HepG2 (cell line): ENCODE data around the gene TBC1D14. TPM values are rescaled to one million over a fixed set of nuclear protein-coding genes. Genes with fewer than 3 reads are reported as not detected.
A peak's percentile ranks its signal among the peaks of the same experiment; 100 is the strongest.

Source experiments
- AHR ChIP-seq: IDR thresholded peaks from 2 replicates; pipeline ENCODE4 v1.6.1; 2018; ENCODE audit warnings: missing genetic modification reagents, missing compliant biosample characterization
- CC2D1A ChIP-seq: sonication (generic); formaldehyde crosslinking; IDR thresholded peaks from 2 replicates; pipeline ENCODE4 v1.8.1; 2023; ENCODE audit warnings: mild to moderate bottlenecking, missing genetic modification reagents
- EHMT2 ChIP-seq: fragments of 200-600 bp; sonication (generic); IDR thresholded peaks from 2 replicates; pipeline ENCODE4 v1.7.0; 2017; ENCODE audit warnings: antibody characterized with exemption, low read depth, low read length, borderline replicate concordance
- GATAD2A ChIP-seq: IDR thresholded peaks from 2 replicates; pipeline ENCODE4 v1.6.1; 2016
- HCFC1 ChIP-seq: fragments of 150-350 bp; IDR thresholded peaks from 2 replicates; pipeline ENCODE4 v1.6.1; 2014; ENCODE audit warnings: low read depth, low read length
- HIVEP1 ChIP-seq: sonication (generic); formaldehyde crosslinking; IDR thresholded peaks from 2 replicates; pipeline ENCODE4 v1.4.0; 2020; ENCODE audit warnings: mild to moderate bottlenecking, missing genetic modification reagents
- HMG20A ChIP-seq: IDR thresholded peaks from 2 replicates; pipeline ENCODE4 v1.6.1; 2016; ENCODE audit warnings: borderline replicate concordance
- HNF1B ChIP-seq: sonication (generic); formaldehyde crosslinking; IDR thresholded peaks from 2 replicates; pipeline ENCODE4 v1.5.1; 2020; ENCODE audit warnings: mild to moderate bottlenecking, moderate library complexity, missing genetic modification reagents
- LBX2 ChIP-seq: sonication (generic); formaldehyde crosslinking; IDR thresholded peaks from 2 replicates; pipeline ENCODE4 v1.5.0; 2020; ENCODE audit warnings: missing genetic modification reagents, mild to moderate bottlenecking, borderline replicate concordance
- MED13 ChIP-seq: sonication (generic); formaldehyde crosslinking; IDR thresholded peaks from 2 replicates; pipeline ENCODE4 v1.5.0; 2020; ENCODE audit warnings: missing genetic modification reagents
- MEF2D ChIP-seq: sonication (generic); formaldehyde crosslinking; IDR thresholded peaks from 2 replicates; pipeline ENCODE4 v1.5.1; 2020; ENCODE audit warnings: mild to moderate bottlenecking, missing genetic modification reagents
- MIER3 ChIP-seq: IDR thresholded peaks from 2 replicates; pipeline ENCODE4 v1.6.1; 2016; ENCODE audit warnings: missing compliant biosample characterization, borderline replicate concordance
- PHF5A ChIP-seq: IDR thresholded peaks from one replicate; pipeline ENCODE4 v1.6.1; 2018; ENCODE audit warnings: low read depth, missing genetic modification reagents; ENCODE audit not compliant: unreplicated experiment
- PPARG ChIP-seq: conservative IDR thresholded peaks from 2 replicates; pipeline ENCODE4 v1.6.1; 2016; ENCODE audit warnings: missing biosample characterization, missing genetic modification reagents
- SOX5 ChIP-seq: IDR thresholded peaks from 2 replicates; pipeline ENCODE4 v1.6.1; 2016; ENCODE audit warnings: borderline replicate concordance
- TERF1 ChIP-seq: sonication (generic); formaldehyde crosslinking; IDR thresholded peaks from 2 replicates; pipeline ENCODE4 v1.8.0; 2022; ENCODE audit warnings: mild to moderate bottlenecking, missing genetic modification reagents, moderate library complexity
- ZBTB14 ChIP-seq: sonication (generic); formaldehyde crosslinking; IDR thresholded peaks from 2 replicates; pipeline ENCODE4 v1.4.0; 2020; ENCODE audit warnings: missing genetic modification reagents
- ZC3H13 ChIP-seq: sonication (generic); formaldehyde crosslinking; IDR thresholded peaks from 2 replicates; pipeline ENCODE4 v1.8.1; 2023; ENCODE audit warnings: mild to moderate bottlenecking, missing genetic modification reagents, moderate library complexity
- ZGPAT ChIP-seq: IDR thresholded peaks from 2 replicates; pipeline ENCODE4 v1.6.1; 2016; ENCODE audit warnings: mild to moderate bottlenecking
- ZIK1 ChIP-seq: sonication (generic); formaldehyde crosslinking; IDR thresholded peaks from 2 replicates; pipeline ENCODE4 v1.5.0; 2020; ENCODE audit warnings: mild to moderate bottlenecking, low read depth, missing genetic modification reagents, borderline replicate concordance
- ZMYM3 ChIP-seq: sonication (generic); formaldehyde crosslinking; IDR thresholded peaks from 2 replicates; pipeline ENCODE4 v1.5.1; 2020; ENCODE audit warnings: mild to moderate bottlenecking, missing genetic modification reagents
- ZNF124 ChIP-seq: sonication (generic); formaldehyde crosslinking; IDR thresholded peaks from 2 replicates; pipeline ENCODE4 v1.4.0; 2020; ENCODE audit warnings: missing genetic modification reagents
- ZNF235 ChIP-seq: sonication (generic); formaldehyde crosslinking; IDR thresholded peaks from 2 replicates; pipeline ENCODE4 v1.8.1; 2023; ENCODE audit warnings: mild to moderate bottlenecking, missing genetic modification reagents, borderline replicate concordance
- ZNF563 ChIP-seq: sonication (generic); formaldehyde crosslinking; IDR thresholded peaks from 2 replicates; pipeline ENCODE4 v1.8.0; 2022; ENCODE audit warnings: mild to moderate bottlenecking, moderate library complexity, missing genetic modification reagents
- ZNF580 ChIP-seq: IDR thresholded peaks from 2 replicates; pipeline ENCODE4 v1.6.1; 2016; ENCODE audit warnings: low read depth, borderline replicate concordance
- ZNF7 ChIP-seq: IDR thresholded peaks from 2 replicates; pipeline ENCODE4 v1.6.1; 2016; ENCODE audit warnings: missing biosample characterization, missing genetic modification reagents
- ZNF740 ChIP-seq: sonication (generic); formaldehyde crosslinking; IDR thresholded peaks from 2 replicates; pipeline ENCODE4 v1.4.0; 2020; ENCODE audit warnings: missing genetic modification reagents
- polyA plus RNA-seq, 8 experiments: library from polyadenylated mRNA; depleted of rRNA in 3 of 8; stranded (reverse) in 7 of 8; unstranded in 1 of 8; fragments of >200 nt; fragmentation: Illumina TruSeq in 4 of 8; extraction: Trizol in 4 of 8; gene quantifications; 2 replicates each; pipeline versions ENCODE4 v1.2.1 to v1.2.3, GENCODE V29; 2011 to 2016; ENCODE audit warnings: low read depth in 4 of 8, missing spikeins in 1 of 8, mixed read lengths in 1 of 8; ENCODE audit not compliant: insufficient read depth in 1 of 8
- total RNA-seq, 5 experiments: library from RNA; depleted of rRNA; stranded (reverse); fragments of >200 nt; fragmentation: Illumina TruSeq; extraction: Trizol; gene quantifications; 2 replicates each; pipeline ENCODE4 v1.2.3, GENCODE V29; 2016; ENCODE audit warnings: low read depth in 1 of 5

Gene TBC1D14
- total and polyA plus RNA-seq, 2 of the 13 experiments (the other 11 are each of a cell fraction or from before 2014, with no cell fraction given), result 29.5 to 46.5 TPM

- TF ChIP-seq HNF1B (CRISPR knock-in tag), result peak; percentile 36; the same call in 1 of the 2 replicates
- TF ChIP-seq LBX2 (CRISPR knock-in tag), result no peak
- peak; percentile 65 for TF ChIP-seq ZGPAT
- no peak for TF ChIP-seq ZNF7 (CRISPR knock-in tag)
- peak; percentile 41; the same call in 1 of the 2 replicates for TF ChIP-seq HMG20A (CRISPR knock-in tag)
- TF ChIP-seq GATAD2A (CRISPR knock-in tag), result peak; percentile 54; the same call in 1 of the 2 replicates
- TF ChIP-seq EHMT2, result no peak
- no peak for TF ChIP-seq MED13 (CRISPR knock-in tag)
- no peak for TF ChIP-seq ZIK1
- no peak for TF ChIP-seq ZBTB14 (CRISPR knock-in tag)
- TF ChIP-seq ZNF580 (CRISPR knock-in tag), result peak; percentile 40; the same call in 1 of the 2 replicates
- TF ChIP-seq ZMYM3 (CRISPR knock-in tag), result peak; percentile 44; the same call in 1 of the 2 replicates
- no peak for TF ChIP-seq ZNF124 (CRISPR knock-in tag)
- TF ChIP-seq HIVEP1, result no peak
- no peak for TF ChIP-seq PHF5A (CRISPR knock-in tag)
- no peak for TF ChIP-seq TERF1 (CRISPR knock-in tag)
- no peak for TF ChIP-seq ZC3H13
- no peak for TF ChIP-seq CC2D1A
- no peak for TF ChIP-seq AHR (CRISPR knock-in tag)
- TF ChIP-seq MEF2D (CRISPR knock-in tag), result peak; percentile 38; the same call in 1 of the 2 replicates
- no peak for TF ChIP-seq ZNF740 (CRISPR knock-in tag)
- peak; percentile 41; the same call in 1 of the 2 replicates for TF ChIP-seq SOX5 (CRISPR knock-in tag)
- TF ChIP-seq MIER3 (CRISPR knock-in tag), result no peak
- TF ChIP-seq ZNF563 (CRISPR knock-in tag), result no peak
- TF ChIP-seq ZNF235, result no peak
- no peak for TF ChIP-seq HCFC1
- peak; percentile 82 for TF ChIP-seq PPARG (CRISPR knock-in tag)
Measured at GRCh38 chr4:6957148-6957520, 47.5 kb downstream of the TBC1D14 start (continued).
